Neutrophil (primary cell): Measurements from ENCODE around the gene CERS6.

ENCODE experiments used
- H3K27ac ChIP-seq: fragments of 200-600 bp; sonication (generic); 2 replicates; pipeline ENCODE4 v1.5.1; 2016; ENCODE audit warnings: mild to moderate bottlenecking, moderate library complexity
- H3K27me3 ChIP-seq: fragments of 200-600 bp; sonication (generic); 2 replicates; pipeline ENCODE4 v1.6.0; 2016; ENCODE audit warnings: mild to moderate bottlenecking
- H3K36me3 ChIP-seq: fragments of 200-600 bp; sonication (generic); 2 replicates; pipeline ENCODE4 v1.5.1; 2017
- H3K4me1 ChIP-seq, 2 experiments: fragments of 200-600 bp in 1 of 2; sonication (generic) in 1 of 2; 1 replicate in 1 of 2; 2 replicates in 1 of 2; pipeline versions ENCODE4 v1.5.1 to v1.6.1; 2013 to 2016; ENCODE audit warnings: low read depth in 1 of 2, low read length in 1 of 2, mild to moderate bottlenecking in 1 of 2, moderate library complexity in 1 of 2; ENCODE audit not compliant: control insufficient read depth in 1 of 2, insufficient read depth in 1 of 2
- H3K4me3 ChIP-seq, 2 experiments: fragments of 200-600 bp in 1 of 2; sonication (generic) in 1 of 2; 1 replicate in 1 of 2; 2 replicates in 1 of 2; pipeline ENCODE4 v1.5.1; 2013 to 2016; ENCODE audit warnings: low read depth in 1 of 2, low read length in 1 of 2, mild to moderate bottlenecking in 1 of 2, moderate library complexity in 1 of 2
- H3K9me3 ChIP-seq: fragments of 200-600 bp; sonication (generic); 2 replicates; pipeline ENCODE4 v1.5.1; 2016
- TF ChIP-seq, protein P1 (sequence below): fragments of 200-600 bp; sonication (generic); IDR thresholded peaks from 2 replicates; pipeline ENCODE4 v1.5.1; 2016; ENCODE audit warnings: antibody characterized with exemption

CERS6 gene

GRCh38 chr2:168601741-168602140 lies 145.7 kb downstream of the CERS6 start:
- no peak overlapping the region for H3K27ac ChIP-seq
- no peaks in the 10 kb centered on the region for H3K36me3 ChIP-seq
- peaks cover 0 to 9% of the 10 kb centered on the region in 2 experiments for H3K4me1 ChIP-seq
- TF ChIP-seq, protein P1, sequence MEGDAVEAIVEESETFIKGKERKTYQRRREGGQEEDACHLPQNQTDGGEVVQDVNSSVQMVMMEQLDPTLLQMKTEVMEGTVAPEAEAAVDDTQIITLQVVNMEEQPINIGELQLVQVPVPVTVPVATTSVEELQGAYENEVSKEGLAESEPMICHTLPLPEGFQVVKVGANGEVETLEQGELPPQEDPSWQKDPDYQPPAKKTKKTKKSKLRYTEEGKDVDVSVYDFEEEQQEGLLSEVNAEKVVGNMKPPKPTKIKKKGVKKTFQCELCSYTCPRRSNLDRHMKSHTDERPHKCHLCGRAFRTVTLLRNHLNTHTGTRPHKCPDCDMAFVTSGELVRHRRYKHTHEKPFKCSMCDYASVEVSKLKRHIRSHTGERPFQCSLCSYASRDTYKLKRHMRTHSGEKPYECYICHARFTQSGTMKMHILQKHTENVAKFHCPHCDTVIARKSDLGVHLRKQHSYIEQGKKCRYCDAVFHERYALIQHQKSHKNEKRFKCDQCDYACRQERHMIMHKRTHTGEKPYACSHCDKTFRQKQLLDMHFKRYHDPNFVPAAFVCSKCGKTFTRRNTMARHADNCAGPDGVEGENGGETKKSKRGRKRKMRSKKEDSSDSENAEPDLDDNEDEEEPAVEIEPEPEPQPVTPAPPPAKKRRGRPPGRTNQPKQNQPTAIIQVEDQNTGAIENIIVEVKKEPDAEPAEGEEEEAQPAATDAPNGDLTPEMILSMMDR: no peak
- H3K27me3 ChIP-seq: no peaks in the 10 kb centered on the region
- no peak overlapping the region for H3K4me3 ChIP-seq
- H3K9me3 ChIP-seq: no peaks in the 10 kb centered on the region

GRCh38 chr2:168602379-168602778 lies 146.3 kb downstream of the CERS6 start:
- no peaks in the 10 kb centered on the region for H3K9me3 ChIP-seq
- no peak overlapping the region for H3K27ac ChIP-seq
- no peaks in the 10 kb centered on the region for H3K36me3 ChIP-seq
- no peak overlapping the region for H3K4me3 ChIP-seq
- TF ChIP-seq, protein P1: no peak
- H3K4me1 ChIP-seq: peaks cover 0 to 9% of the 10 kb centered on the region in 2 experiments
- H3K27me3 ChIP-seq: no peaks in the 10 kb centered on the region

DNA sequence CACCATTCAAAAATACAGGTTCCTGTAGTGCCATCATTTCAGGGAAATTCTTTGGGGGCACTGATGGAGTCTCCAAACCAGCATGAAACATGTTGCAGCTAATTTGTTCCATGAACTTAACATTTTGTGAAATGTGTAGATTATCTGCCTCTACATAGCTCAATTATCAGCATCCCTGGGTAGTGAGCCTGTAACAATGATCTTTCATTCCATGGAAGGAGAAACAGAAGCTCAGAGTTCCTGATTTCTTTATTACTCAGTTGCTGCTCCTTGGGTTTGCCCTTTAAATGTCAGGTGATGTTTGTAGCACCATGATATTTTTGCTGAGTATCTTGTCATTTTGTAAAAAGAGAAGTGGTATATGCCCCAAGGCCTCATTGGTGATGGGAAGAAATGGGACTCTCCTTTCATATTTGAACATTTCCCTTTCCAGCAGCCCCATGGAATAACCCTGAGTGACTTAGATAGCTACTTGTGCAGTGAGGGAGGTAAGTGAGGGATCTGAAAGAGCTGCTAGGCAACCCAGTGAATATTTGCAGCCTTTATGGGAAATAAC lies 146.9 kb downstream of the CERS6 start:
- Histone ChIP-seq H3K9me3 (no peaks in the 10 kb centered on the region), H3K27ac (no peak overlapping the region), H3K4me1 (peaks cover 0 to 9% of the 10 kb centered on the region in 2 experiments), H3K4me3 (no peak overlapping the region), H3K36me3 (no peaks in the 10 kb centered on the region), H3K27me3 (no peaks in the 10 kb centered on the region)
- TF ChIP-seq, protein P1: no peak

DNA sequence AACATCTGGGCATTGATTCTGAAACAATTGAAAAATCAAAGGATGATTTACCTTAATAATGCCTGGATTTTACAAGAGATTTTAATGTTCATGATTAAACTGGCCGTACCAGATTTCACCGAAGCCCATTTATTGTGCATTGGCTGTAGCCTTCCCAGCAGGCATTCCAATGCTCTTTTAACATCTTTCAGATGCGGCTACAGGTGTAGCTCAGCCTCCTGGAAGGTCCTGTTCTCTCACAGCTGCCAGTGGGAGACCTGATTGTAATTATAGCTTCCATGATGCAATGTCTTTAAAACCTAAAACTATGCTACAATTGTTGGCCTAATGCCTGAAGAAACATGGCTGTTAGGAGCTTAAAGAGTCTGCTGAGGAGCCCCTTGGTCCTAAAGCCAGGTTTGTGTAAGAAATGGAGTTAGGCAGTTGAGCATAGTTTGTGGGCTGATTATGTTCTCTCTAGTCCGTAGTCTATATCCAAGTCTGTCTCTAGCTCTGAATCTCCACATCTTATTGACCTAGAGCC lies 147.4 kb downstream of the CERS6 start:
- Histone ChIP-seq H3K27ac (no peak overlapping the region), H3K9me3 (no peaks in the 10 kb centered on the region), H3K36me3 (no peaks in the 10 kb centered on the region), H3K4me3 (no peak overlapping the region), H3K27me3 (no peaks in the 10 kb centered on the region), H3K4me1 (peaks cover 0 to 9% of the 10 kb centered on the region in 2 experiments)
- TF ChIP-seq, protein P1: no peak

DNA sequence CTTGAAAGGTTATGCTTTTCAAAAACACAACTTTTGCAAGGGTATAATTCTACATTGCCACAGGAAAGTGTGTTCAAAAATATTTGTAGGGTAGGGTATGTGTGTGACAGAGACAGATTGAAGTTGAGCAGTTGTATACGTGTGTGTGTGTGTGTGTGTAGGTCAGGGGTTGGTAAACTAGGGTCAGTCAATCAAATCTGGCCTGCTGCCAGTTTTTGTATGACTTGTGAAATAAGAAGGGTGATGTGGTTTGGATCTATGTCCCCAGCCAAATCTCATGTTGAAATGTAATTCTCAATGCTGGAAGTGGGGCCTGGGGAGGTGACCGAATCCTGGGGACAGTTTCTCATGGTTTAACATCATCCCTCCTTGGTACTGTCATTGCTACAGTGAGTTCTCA lies 148.2 kb downstream of the CERS6 start:
- Histone ChIP-seq H3K4me1 (peaks cover 0 to 9% of the 10 kb centered on the region in 2 experiments), H3K27me3 (no peaks in the 10 kb centered on the region), H3K9me3 (no peaks in the 10 kb centered on the region), H3K4me3 (no peak overlapping the region), H3K27ac (no peak overlapping the region), H3K36me3 (no peaks in the 10 kb centered on the region)
- TF ChIP-seq, protein P1: no peak
